GM12801 (cell line): ENCODE measurements around the gene TTLL9.

Experiments used
- TF ChIP-seq, protein P1 (sequence below): IDR thresholded peaks from one replicate; pipeline ENCODE4 v1.5.1; 2011; ENCODE audit warnings: control low read depth; ENCODE audit not compliant: insufficient read length; ENCODE audit errors: extremely low read depth

The TTLL9 gene

DNA sequence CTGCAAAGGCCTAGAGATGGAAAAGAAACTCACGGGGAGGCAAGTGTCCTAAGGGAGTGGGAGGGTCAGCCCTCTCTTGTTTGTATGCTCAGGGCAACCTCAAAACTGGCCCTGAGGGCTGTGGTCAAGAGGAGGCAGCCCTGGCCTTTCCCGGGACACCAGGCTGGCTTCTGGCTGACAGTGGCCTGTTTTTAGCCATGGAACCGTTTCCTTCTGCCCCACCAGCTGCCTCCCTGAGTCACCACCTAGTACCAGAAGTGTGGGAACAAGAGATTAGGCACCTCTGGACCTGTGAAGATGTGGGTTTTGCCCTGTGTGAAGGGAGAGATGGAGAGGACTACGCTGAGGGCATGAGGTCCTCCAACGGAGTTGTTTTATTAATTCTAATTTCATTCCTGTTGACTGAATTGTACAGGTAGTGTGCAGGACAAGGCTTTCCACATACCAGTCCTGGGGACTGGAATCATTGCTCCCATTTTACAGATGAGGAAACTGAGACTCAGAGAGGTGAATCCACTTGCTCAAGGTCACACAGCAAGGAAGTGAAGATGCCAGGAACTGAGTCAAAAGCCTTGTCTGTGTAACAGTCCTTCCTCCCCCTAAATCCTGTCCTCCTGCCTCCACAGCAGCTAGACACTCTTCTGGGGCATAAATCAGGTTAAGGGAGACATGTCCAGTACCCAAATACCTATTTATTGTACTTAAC lies 30.5 kb upstream of the TTLL9 start:
- TF ChIP-seq, protein P1, sequence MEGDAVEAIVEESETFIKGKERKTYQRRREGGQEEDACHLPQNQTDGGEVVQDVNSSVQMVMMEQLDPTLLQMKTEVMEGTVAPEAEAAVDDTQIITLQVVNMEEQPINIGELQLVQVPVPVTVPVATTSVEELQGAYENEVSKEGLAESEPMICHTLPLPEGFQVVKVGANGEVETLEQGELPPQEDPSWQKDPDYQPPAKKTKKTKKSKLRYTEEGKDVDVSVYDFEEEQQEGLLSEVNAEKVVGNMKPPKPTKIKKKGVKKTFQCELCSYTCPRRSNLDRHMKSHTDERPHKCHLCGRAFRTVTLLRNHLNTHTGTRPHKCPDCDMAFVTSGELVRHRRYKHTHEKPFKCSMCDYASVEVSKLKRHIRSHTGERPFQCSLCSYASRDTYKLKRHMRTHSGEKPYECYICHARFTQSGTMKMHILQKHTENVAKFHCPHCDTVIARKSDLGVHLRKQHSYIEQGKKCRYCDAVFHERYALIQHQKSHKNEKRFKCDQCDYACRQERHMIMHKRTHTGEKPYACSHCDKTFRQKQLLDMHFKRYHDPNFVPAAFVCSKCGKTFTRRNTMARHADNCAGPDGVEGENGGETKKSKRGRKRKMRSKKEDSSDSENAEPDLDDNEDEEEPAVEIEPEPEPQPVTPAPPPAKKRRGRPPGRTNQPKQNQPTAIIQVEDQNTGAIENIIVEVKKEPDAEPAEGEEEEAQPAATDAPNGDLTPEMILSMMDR = no peak

DNA sequence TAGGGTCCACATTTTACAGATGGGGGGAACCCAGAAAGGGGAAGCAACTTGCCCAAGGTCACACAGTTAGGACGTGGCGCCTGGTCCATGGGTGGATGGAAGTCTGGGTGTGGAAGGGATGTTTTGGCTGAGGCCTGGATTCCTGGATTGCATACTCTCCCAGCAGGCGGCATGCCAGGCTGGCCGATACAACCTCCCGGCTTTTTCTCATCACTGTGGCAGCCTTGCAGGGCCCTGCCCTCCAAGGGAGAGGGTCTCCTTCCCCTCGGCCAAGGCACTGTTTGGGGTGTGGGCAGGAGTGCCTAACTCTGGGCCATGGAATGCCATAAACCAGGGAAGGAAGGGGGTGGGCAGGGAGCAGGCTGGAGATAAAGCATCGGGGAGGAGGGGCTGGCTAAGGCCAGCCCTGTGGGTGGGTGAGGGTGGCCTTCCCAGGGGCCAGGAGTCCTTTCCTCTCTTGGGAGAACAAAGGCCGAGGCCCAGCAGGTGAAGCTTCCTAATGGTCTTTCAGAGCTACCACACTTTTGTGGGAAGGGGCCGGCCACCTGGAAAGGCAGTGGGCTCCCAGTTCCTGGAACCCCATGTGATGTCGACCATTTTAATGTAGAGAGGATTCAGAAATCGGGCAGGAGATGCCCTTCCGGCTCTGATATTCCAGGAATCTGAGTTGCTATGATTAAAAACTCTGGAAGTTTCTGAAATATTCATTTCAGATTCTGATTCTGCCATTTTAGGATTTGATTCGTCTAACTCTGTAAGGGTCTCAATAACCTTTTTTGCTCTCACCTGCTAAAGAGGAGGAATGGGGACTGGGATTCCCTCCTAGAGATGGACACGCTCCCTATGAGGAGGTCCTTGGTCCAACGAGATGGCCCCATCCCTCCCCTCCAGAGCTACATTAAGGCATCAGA lies 29.3 kb upstream of the TTLL9 start:
- TF ChIP-seq, protein P1 = no peak

DNA sequence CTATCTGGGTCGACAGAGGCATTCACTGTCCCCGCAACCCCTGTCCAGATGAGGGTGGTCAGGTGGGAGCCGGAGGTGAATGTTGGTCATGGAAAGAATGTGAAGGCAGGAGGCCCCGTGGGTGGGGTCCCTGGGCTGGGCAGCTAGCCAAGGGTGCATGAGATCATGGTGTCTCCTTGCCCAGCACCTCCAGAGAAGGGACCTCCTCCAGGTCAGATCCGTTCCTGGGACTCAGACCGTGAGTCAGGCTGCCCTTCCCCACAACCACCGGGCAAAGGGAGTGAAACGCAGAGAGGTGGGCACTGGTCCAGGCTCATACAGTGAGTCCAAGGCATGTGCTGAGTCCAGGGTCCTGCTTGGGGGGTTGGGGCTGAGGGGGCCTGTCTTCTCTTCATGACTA lies 28.5 kb upstream of the TTLL9 start:
- TF ChIP-seq, protein P1 = no peak

DNA sequence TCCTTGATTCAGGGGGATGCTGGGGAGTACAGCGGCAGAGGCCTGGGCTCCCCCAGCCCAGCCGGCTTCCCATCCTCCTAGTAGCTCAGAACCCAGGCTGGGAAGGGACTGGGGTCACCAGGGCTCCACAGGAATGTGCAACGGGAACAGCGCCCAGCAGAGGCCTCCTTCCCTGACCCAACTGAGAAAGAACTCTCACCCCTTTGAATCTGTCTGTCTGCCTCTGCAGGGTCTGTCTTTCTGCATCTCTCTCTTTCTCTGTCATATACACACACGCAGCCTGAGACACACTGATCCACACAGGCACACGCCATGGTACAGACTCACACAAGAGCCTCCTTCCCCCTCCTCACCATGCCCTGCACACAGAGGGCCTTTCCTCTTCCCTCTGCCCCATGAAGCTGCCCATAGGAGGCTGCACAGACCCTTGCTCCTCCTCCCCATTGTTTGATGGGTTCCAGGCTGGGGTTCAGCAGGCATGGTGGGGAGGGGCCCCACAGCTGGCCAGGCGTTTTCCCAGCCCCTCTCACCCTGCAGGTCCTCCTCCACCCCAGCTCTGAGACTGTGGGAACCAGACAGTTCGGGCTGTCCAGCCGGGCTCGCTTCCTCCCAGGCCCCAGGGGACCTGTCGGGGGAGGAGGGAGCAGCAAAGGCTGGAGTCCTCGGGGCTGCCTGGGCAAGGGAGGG lies 27.8 kb upstream of the TTLL9 start:
- TF ChIP-seq, protein P1 = no peak

DNA sequence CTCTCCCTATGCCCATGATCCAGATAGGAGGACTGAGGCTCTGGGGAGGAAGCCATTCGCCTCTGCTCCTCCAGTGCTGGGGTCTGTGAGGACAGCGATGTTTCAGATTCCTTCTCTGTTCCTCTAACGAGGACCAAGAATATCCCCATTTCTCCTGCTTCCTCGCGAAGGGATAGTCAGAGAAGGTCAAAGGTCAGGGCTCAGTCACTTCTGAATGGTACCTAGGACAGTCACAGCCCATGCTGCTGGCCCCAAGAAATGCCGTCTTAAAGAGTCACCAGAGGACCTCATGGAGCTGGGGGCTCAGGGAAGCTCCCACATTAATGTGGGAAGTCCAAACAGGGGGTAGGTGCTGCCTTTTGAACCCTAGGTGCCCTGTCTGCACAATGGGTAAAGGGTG lies 27.1 kb upstream of the TTLL9 start:
- TF ChIP-seq, protein P1 = no peak

DNA sequence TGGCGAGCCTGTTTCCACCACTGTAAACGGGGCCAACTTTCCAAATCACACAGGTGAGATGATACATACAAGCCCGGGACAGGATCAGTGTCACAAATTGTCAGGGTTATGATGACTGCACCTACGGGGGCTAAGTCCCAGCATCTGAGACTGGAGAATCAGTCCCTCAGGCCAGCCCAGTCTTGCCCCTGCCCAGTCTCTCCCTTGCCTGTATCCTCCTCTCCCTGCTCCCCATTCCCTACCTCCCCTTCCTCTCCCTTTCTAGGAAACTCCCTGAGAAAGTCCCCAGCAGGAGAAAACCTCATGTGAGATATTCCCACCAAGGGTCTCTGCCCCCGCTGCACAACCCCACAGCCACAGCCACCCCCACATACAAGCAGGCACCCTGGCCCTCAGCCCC lies 26.6 kb upstream of the TTLL9 start:
- TF ChIP-seq, protein P1 = no peak

DNA sequence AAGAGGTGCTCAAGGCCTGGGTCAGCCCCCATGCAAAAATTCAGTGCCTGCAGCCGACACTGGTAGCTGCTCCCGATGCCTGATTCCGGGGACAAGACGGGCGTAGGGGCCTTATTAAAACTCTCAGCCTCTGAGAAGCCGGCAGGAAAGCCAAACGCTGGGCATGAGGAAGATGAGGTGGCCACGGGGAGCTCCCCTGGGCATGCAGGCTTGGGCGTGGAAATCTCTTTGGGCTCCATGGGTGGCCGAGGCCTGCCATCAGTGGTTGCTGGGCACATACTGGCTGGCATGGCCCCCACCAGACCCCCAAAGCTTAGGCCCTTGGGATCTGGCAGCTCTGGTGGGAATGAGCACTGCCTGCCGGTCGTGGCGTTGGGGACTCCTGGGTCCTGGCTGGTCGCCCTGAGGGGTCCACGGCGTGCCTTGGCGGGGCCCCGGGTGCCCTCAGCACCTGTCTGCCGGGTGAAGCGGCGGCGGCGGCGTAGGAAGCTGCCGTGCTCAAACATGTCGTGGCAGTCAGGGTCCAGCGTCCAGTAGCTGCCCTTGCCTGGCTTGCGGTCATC lies 25.6 kb upstream of the TTLL9 start:
- TF ChIP-seq, protein P1 = no peak
